ENCODE data around the gene KLF7.

KLF7 gene

GRCh38 chr2:207173641-207174040 lies 7.9 kb upstream of the KLF7 start:
- DNase-seq (ENCODE audit: low read depth, low spot score) = no peak
- H3K4me3 ChIP-seq (ENCODE audit: low read length) = no peak overlapping the region

GRCh38 chr2:207167099-207167923 lies 1.6 kb upstream of the KLF7 start:
- peak overlapping the region; percentile 69 for H3K4me3 ChIP-seq (ENCODE audit: low read length)
- DNase-seq (ENCODE audit: low read depth, low spot score) = no peak

DNA sequence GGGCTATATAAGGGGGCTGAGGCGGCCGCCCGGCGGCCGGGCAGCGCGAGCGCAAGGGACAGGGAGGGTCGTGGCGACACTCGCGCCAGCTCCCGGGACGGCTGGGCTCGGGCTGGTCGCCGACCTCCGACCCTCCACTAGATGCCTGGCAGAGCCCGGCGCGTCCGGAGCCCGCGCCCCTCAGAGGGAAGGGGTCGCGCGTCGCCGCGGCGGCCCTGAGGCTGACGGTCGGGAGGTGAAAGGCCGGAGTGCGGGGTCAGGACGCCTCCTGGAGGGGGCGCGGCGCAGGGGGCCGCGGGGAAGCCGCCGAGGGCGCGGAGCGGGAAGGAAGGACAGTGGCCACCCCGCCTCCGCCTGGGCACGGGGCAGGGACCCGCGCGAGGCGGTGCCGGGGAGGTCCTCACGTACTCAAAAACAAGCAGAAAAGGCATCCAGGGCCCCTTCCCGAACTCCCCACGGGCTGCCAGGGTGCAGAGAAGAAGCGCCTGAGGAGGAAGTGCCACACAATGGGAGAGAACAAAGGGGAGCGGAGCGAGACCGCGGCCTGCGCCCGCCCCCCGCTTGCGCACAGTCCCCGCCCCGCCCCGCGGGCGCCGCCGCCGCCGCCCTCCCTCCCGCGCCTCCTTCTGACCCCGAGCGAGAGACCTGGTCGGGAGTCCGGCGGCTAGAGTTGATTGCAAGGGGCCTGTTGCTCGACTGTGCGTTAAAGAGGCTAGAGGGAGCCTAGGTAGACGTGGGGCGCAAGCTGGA lies 776 bp upstream of the KLF7 start:
- peak overlapping the region; percentile 69 for H3K4me3 ChIP-seq (ENCODE audit: low read length)
- peak; percentile 58 for DNase-seq (ENCODE audit: low read depth, low spot score)

GRCh38 chr2:207166039-207166348 lies 246 bp upstream of the KLF7 start:
- H3K4me3 ChIP-seq (ENCODE audit: low read length) = peak overlapping the region; percentile 69
- peak; percentile 97 for DNase-seq (ENCODE audit: low read depth, low spot score)

DNA sequence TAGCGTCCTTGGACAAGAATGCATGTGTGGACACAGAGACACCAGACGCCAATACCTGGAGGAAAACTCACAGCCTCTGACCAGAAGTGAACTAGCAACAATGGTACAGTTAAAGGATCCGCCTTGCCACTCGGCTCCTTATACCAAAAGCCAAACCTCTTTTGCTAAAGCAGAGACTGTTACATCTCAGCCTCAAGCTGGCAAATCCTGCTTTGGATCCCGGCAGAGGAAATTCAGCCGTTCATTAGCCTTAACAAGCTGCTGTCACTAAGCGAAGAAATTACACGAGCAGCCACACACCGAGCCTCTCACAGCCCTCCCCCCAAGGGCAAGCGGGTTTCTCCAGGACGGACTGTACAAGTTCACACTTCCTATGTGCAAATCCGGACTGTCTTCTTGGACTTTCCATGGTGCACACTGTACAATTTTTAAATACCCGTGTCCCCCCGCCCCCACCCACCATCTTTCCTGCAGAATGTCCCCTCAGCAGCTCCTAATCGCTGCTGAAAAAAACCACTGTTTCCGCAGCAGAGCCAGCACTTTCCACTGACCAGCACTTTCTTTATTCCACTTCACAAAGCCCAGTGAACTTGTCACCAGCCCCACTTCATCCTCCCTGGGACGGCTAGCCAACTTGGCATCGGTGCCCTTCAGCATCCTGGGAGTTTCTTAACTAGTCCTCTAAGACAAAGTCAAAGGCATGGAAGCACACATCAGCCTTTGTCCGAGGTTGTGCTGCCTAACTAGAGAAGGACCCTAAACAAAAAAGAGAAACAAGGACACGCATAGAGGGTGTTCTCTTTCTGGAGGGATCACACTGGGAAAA lies 1.5 kb downstream of the KLF7 start:
- no peak overlapping the region for H3K4me3 ChIP-seq (ENCODE audit: low read length)
- no peak for DNase-seq (ENCODE audit: low read depth, low spot score)

DNA sequence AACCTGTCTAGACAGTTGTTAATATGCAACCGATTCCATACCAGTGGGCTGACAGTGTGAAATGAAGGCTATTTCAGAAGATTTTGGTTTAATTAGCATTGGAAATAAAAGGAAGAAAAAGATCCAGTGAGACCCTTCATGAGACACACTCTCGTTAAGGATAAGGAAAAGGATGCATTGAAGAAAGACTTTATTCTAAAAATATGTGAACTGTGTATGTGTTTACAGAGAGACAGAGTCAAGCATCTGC lies 2.1 kb downstream of the KLF7 start:
- H3K4me3 ChIP-seq (ENCODE audit: low read length) = no peak overlapping the region
- no peak for DNase-seq (ENCODE audit: low read depth, low spot score)

GRCh38 chr2:207163053-207163755 lies 2.5 kb downstream of the KLF7 start:
- no peak overlapping the region for H3K4me3 ChIP-seq (ENCODE audit: low read length)
- DNase-seq (ENCODE audit: low read depth, low spot score) = no peak

- no peak for DNase-seq (ENCODE audit: low read depth, low spot score)
- H3K4me3 ChIP-seq (ENCODE audit: low read length) = no peak overlapping the region
These were observed 3.4 kb downstream of the KLF7 start for GRCh38 chr2:207162316-207162715.

GRCh38 chr2:207161247-207162123 lies 4.3 kb downstream of the KLF7 start:
- H3K4me3 ChIP-seq (ENCODE audit: low read length) = no peak overlapping the region
- no peak for DNase-seq (ENCODE audit: low read depth, low spot score)

- no peak for DNase-seq (ENCODE audit: low read depth, low spot score)
- H3K4me3 ChIP-seq (ENCODE audit: low read length) = no peak overlapping the region
These were observed 5.6 kb downstream of the KLF7 start for GRCh38 chr2:207160115-207160514.

DNA sequence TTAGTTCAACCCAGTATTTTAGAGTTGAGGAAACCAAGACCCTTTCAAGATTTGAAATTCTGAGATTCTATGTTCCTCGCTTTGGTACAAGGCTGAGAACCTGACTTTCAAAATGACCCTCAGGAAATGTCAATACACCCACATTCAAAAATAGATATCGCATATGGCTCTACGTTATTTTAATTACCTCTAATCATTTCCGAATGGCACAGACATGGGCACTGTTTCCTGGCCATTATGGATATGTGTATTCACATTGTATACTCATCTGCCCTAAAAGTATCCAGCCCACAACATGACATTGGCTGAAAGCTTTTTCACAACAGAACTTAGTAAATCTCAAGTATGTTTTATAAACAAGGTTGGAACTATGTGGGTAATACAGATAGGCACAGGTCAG lies 6.7 kb downstream of the KLF7 start:
- no peak overlapping the region for H3K4me3 ChIP-seq (ENCODE audit: low read length)
- DNase-seq (ENCODE audit: low read depth, low spot score) = no peak

DNA sequence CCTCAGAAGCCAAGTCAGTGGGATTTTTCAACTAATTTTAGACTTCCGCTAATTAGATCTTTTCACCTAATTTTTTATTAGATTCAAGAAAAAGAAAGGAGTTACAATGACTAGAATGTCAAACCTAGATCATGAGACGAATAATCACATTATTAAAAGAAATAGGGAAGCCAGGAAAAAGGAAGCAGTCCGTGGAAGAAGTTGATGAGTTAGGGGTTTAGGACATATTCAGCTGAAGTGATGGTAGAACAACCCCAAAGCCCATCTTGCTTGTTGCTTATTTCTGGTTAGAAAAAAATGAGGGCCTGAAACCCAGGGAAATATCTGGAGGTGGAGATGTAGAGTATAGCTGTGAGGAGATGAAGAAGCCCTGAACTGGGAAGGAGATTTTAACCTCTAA lies 8.0 kb downstream of the KLF7 start:
- H3K4me3 ChIP-seq (ENCODE audit: low read length) = no peak overlapping the region
- DNase-seq (ENCODE audit: low read depth, low spot score) = no peak

GRCh38 chr2:207157162-207157481 lies 8.6 kb downstream of the KLF7 start:
- DNase-seq (ENCODE audit: low read depth, low spot score) = no peak
- H3K4me3 ChIP-seq (ENCODE audit: low read length) = no peak overlapping the region

DNA sequence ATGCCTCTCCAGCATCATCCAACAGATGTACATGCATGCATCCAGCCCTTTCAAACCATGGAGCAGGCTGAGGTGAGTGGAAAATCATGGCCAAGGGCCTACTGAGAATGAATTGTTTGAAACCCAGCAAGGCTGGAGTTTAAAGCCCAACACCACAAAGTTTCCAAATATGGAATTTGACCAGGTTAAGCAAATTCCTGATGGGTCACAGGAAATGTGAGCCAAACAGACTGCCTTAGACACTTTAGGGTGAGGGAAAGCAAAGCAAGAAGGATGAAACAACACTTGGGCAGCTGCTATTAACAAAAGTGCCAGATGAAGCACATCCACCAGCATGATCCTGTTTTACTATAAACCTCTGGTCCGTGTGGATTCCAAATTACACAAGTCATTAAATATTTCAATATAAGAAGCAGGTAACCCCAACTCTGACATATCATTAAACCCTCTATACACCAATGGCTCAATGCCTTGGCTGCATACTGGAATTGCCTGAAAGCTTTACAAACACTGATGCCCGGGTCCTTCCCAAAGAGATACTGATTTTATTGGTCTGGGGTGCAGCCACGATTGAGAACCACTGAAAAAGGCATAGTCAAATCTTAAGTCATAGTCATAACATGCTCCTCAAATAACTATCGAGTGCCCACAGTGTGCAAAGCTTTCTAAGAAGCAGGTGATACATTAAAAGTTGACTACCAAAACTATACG lies 9.1 kb downstream of the KLF7 start:
- no peak overlapping the region for H3K4me3 ChIP-seq (ENCODE audit: low read length)
- no peak for DNase-seq (ENCODE audit: low read depth, low spot score)

DNA sequence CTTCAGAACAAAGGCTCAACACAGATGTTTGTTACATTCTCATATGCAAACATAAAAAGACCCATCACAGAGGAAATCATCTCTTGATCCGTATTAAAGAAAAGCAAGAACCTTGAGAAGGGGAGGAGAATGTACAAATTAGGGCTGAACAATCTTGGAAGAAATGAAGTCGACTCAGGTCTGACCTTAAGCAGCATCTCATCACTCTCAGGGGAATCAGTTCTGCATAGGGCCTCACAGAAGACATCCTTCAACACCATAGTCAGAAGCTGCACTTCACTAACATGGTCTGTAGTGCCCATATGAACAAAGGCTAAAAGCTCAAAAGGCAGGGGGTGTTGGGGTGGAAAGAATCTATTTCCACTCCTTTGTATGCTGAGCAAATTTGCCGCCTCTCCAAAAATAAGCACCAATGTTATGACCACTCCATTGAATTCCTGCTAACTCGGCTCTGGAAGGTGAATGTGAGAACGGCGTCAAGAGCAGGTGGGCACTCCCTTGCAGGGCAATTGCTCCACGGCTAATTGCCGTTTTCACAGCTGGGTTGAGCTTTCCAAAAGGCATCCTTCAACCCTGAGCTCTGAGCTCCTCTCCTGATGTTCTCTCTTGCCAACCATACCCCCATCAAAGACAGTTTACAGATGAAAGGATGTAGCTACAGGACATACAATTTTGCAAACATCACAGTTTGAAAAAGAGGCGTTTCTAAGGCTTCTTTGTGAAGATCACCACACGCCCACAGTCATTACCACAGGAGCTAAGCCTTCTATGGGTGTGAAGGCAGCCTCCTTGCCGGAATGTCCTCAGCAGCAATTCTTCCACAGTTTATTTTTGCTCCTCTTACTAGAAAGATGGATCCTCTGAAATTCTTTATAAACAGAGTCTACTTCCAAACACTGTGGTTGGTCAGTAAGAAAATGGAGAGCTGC lies 10.0 kb downstream of the KLF7 start:
- DNase-seq (ENCODE audit: low read depth, low spot score) = no peak
- H3K4me3 ChIP-seq (ENCODE audit: low read length) = no peak overlapping the region

DNA sequence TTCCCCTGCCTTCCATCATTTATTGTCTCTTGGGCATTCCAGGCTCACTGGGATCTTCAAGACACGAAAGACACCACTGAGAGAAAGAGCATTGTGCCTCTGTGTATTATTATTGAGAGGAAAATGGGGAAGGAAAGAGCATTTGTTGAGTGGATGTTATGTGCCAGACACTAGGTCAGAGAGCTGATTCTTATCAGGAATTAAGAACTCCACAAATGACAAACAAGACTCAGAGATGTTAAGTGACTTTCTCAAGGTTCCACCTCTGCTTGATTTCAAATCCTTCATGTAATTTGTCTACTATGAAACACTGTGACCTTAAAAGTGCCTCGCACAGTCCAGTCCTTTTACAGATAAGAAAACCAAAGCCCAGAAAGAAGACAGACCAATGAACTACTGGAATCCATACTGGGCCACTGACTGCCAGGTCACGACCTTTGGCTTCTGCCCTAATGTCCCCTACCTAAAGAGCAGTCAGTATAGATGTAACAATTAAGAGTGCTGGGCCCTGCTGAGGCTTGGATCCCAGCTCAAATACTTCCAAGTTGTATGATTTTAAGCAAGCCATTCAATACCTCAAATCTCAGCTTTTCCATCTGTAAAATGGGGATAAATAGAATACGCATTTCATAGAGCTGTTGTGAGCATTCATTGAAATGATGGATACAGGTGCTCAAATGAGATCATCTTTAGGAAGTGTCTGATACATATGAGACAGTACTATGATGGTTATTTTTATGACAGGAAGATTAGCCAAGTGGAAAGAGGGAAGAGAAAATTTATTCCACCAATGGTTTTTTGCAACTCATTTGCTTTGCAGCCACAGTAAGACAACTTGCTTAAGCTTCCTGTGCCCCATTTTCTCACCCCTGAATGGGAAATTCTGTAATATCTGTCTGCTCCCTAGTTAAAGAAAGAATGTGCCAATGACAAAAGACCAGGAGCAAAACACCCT lies 10.9 kb downstream of the KLF7 start:
- no peak for DNase-seq (ENCODE audit: low read depth, low spot score)
- no peak overlapping the region for H3K4me3 ChIP-seq (ENCODE audit: low read length)
